Prostate gland (tissue), 2 donors: ENCODE data around the gene MYH6.

Experiments
- POLR2A ChIP-seq: fragments of 450-650 bp; IDR thresholded peaks from one replicate; pipeline ENCODE4 v1.6.1; 2016; ENCODE audit warnings: antibody characterized with exemption, mild to moderate bottlenecking
- POLR2AphosphoS5 ChIP-seq: sonication (generic); formaldehyde crosslinking; IDR thresholded peaks from one replicate; pipeline ENCODE4 v1.6.1; 2017; ENCODE audit warnings: antibody characterized with exemption
- TF ChIP-seq, protein P1 (sequence below), 4 experiments: fragments of 200-600 bp in 2 of 4; fragments of 450-650 bp in 2 of 4; sonication (generic) in 2 of 4; IDR thresholded peaks; 1 replicate in 3 of 4; 2 replicates in 1 of 4; pipeline ENCODE4 v1.5.1; 2016 to 2019; ENCODE audit warnings: antibody characterized with exemption in 4 of 4, mild to moderate bottlenecking in 2 of 4, moderate library complexity in 2 of 4

- TF ChIP-seq, protein P1, sequence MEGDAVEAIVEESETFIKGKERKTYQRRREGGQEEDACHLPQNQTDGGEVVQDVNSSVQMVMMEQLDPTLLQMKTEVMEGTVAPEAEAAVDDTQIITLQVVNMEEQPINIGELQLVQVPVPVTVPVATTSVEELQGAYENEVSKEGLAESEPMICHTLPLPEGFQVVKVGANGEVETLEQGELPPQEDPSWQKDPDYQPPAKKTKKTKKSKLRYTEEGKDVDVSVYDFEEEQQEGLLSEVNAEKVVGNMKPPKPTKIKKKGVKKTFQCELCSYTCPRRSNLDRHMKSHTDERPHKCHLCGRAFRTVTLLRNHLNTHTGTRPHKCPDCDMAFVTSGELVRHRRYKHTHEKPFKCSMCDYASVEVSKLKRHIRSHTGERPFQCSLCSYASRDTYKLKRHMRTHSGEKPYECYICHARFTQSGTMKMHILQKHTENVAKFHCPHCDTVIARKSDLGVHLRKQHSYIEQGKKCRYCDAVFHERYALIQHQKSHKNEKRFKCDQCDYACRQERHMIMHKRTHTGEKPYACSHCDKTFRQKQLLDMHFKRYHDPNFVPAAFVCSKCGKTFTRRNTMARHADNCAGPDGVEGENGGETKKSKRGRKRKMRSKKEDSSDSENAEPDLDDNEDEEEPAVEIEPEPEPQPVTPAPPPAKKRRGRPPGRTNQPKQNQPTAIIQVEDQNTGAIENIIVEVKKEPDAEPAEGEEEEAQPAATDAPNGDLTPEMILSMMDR (IDR thresholded peaks at IDR 0.05): no peak
- TF ChIP-seq POLR2A (no peak), POLR2AphosphoS5 (no peak)
These were observed 46.4 kb upstream of the MYH6 start for GRCh38 chr14:23454445-23454856.
